DOHH2 (cell line): ENCODE measurements around the gene CYP4A11.

Experiments used
- H3F3A ChIP-seq: fragments of 200-600 bp; sonication (generic), shearing (Covaris generic); 2 replicates; pipeline ENCODE4 v1.6.0; 2016; ENCODE audit warnings: antibody characterized with exemption, mild to moderate bottlenecking; ENCODE audit not compliant: control insufficient read depth, insufficient read depth
- H3K27ac ChIP-seq: fragments of 200-600 bp; sonication (generic); 2 replicates; pipeline ENCODE4 v1.5.1; 2014; ENCODE audit warnings: low read depth, mild to moderate bottlenecking, low read length, moderate library complexity
- H3K27me3 ChIP-seq: fragments of 200-600 bp; sonication (generic); 2 replicates; pipeline ENCODE4 v1.6.1; 2014; ENCODE audit warnings: mild to moderate bottlenecking, low read length, mixed read lengths; ENCODE audit not compliant: control insufficient read depth
- H3K36me3 ChIP-seq: fragments of 200-600 bp; sonication (generic); 2 replicates; pipeline ENCODE4 v1.6.1; 2014; ENCODE audit warnings: mild to moderate bottlenecking, low read length, moderate library complexity, mixed read lengths; ENCODE audit not compliant: control insufficient read depth
- H3K4me1 ChIP-seq: fragments of 200-600 bp; sonication (generic); 2 replicates; pipeline ENCODE4 v1.6.1; 2014; ENCODE audit warnings: mild to moderate bottlenecking, low read length, mixed read lengths; ENCODE audit not compliant: control insufficient read depth
- H3K4me2 ChIP-seq: fragments of 200-600 bp; sonication (generic); 2 replicates; pipeline ENCODE4 v1.6.0; 2014; ENCODE audit warnings: mild to moderate bottlenecking, low read length, moderate library complexity
- H3K4me3 ChIP-seq: fragments of 200-600 bp; sonication (generic); 2 replicates; pipeline ENCODE4 v1.5.1; 2014; ENCODE audit warnings: mild to moderate bottlenecking, low read length, mixed read lengths
- H3K79me2 ChIP-seq: fragments of 200-600 bp; sonication (generic); 2 replicates; pipeline ENCODE4 v1.6.1; 2014; ENCODE audit warnings: mild to moderate bottlenecking, low read length, mixed read lengths; ENCODE audit not compliant: control insufficient read depth
- H3K9me2 ChIP-seq: fragments of 200-600 bp; sonication (generic); replicated peaks from 2 replicates; pipeline ENCODE4 v1.6.1; 2014; ENCODE audit warnings: mild to moderate bottlenecking, low read length, mixed read lengths; ENCODE audit not compliant: control insufficient read depth
- H3K9me3 ChIP-seq: fragments of 200-600 bp; sonication (generic); 2 replicates; pipeline ENCODE4 v1.6.1; 2014; ENCODE audit warnings: antibody characterized with exemption, low read length, mixed read lengths; ENCODE audit not compliant: control insufficient read depth, insufficient read depth
- H4K20me1 ChIP-seq: fragments of 200-600 bp; sonication (generic); 2 replicates; pipeline ENCODE4 v1.6.0; 2014; ENCODE audit warnings: low read depth, mild to moderate bottlenecking, antibody characterized with exemption, low read length, moderate library complexity; ENCODE audit not compliant: control insufficient read depth, insufficient read depth
- CTCF ChIP-seq: fragments of 200-600 bp; sonication (generic); IDR thresholded peaks from one replicate; pipeline ENCODE4 v1.5.1; 2014; ENCODE audit warnings: antibody characterized with exemption, mild to moderate bottlenecking, low read depth, low read length; ENCODE audit not compliant: poor library complexity, severe bottlenecking
- EZH2phosphoT487 ChIP-seq: fragments of 200-600 bp; sonication (generic); IDR thresholded peaks from 2 replicates; pipeline ENCODE4 v1.6.1; 2017; ENCODE audit warnings: borderline replicate concordance, mild to moderate bottlenecking, antibody characterized with exemption, low read length, moderate library complexity, mixed read lengths

CYP4A11 gene

GRCh38 chr1:46931151-46931550, 10.1 kb downstream of the CYP4A11 start:
- TF ChIP-seq EZH2phosphoT487 (no peak), CTCF (no peak)
- Histone ChIP-seq H3K9me3 (no peaks in the 10 kb centered on the region), H3K27me3 (no peaks in the 10 kb centered on the region), H3K4me3 (no peak overlapping the region), H3F3A (no peaks in the 10 kb centered on the region), H3K79me2 (no peaks in the 10 kb centered on the region), H3K4me1 (no peaks in the 10 kb centered on the region), H3K36me3 (no peaks in the 10 kb centered on the region), H3K4me2 (no peak overlapping the region), H3K27ac (no peak overlapping the region), H4K20me1 (no peaks in the 10 kb centered on the region), H3K9me2 (no peaks in the 10 kb centered on the region)

- Histone ChIP-seq H3K27ac (no peak overlapping the region), H3F3A (no peaks in the 10 kb centered on the region), H3K27me3 (no peaks in the 10 kb centered on the region), H3K9me2 (no peaks in the 10 kb centered on the region), H3K79me2 (no peaks in the 10 kb centered on the region), H3K36me3 (no peaks in the 10 kb centered on the region), H3K4me2 (no peak overlapping the region), H3K9me3 (no peaks in the 10 kb centered on the region), H4K20me1 (no peaks in the 10 kb centered on the region), H3K4me1 (no peaks in the 10 kb centered on the region), H3K4me3 (no peak overlapping the region)
- no peak for TF ChIP-seq EZH2phosphoT487
- no peak for TF ChIP-seq CTCF
Measured at GRCh38 chr1:46927249-46927835, 13.9 kb downstream of the CYP4A11 start.

- no peaks in the 10 kb centered on the region for H3K9me2 ChIP-seq
Measured at GRCh38 chr1:46910790-46911189, 30.5 kb downstream of the CYP4A11 start.

More at GRCh38 chr1:46910790-46911189, 30.5 kb downstream of the CYP4A11 start:
- H3K9me3 ChIP-seq = no peaks in the 10 kb centered on the region
- H3K36me3 ChIP-seq = no peaks in the 10 kb centered on the region
- no peaks in the 10 kb centered on the region for H3F3A ChIP-seq
- H3K27ac ChIP-seq = no peak overlapping the region
- no peak overlapping the region for H3K4me3 ChIP-seq
- no peaks in the 10 kb centered on the region for H3K27me3 ChIP-seq
- no peaks in the 10 kb centered on the region for H4K20me1 ChIP-seq
- no peaks in the 10 kb centered on the region for H3K79me2 ChIP-seq
- no peaks in the 10 kb centered on the region for H3K4me1 ChIP-seq
- no peak overlapping the region for H3K4me2 ChIP-seq
- no peak for TF ChIP-seq CTCF
- no peak for TF ChIP-seq EZH2phosphoT487
